Amygdala (tissue), 56 donors: ENCODE results near the gene OR6C76.

Source experiments
- DNase-seq, 56 donors: peaks; one replicate each; lab custom pipeline; 2025; lab: John Stamatoyannopoulos, UW

OR6C76 gene

DNA sequence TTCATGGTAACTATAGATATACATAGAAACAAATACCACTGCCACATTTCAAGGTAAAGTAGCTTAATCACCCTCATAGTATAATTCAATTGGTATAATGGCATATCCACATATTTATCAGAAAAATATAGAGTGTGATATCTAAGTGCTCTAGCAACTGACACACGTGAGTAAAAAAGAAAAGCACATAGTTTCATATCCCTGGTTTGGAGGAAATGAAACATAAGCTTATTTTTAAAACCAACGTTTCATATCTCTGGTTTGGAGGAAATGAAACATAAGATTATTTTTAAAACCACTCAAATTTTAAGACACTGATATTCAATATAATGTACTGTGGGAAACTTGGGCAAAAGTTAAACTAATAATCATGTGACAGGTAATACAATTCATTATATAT, 41.8 kb downstream of the OR6C76 start:
- DNase-seq = no peak

DNA sequence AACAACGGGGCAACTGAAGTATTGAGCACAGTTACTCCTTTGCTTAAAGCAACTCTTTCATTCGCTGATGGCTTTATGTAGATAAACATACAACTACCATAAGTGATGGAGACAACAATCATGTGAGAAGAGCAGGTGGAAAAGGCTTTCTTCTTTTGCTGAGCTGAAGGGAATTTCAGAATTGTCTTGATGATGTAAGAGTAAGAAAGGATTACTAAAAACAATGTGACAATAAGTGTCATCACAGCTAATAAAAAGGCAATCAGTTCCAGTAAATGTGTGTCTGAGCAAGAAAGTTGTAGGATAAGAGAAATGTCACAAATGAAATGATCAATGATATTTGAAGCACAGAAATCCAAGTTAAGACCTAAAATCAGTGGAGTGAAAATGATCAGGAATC, 43.2 kb downstream of the OR6C76 start:
- DNase-seq = no peak

DNA sequence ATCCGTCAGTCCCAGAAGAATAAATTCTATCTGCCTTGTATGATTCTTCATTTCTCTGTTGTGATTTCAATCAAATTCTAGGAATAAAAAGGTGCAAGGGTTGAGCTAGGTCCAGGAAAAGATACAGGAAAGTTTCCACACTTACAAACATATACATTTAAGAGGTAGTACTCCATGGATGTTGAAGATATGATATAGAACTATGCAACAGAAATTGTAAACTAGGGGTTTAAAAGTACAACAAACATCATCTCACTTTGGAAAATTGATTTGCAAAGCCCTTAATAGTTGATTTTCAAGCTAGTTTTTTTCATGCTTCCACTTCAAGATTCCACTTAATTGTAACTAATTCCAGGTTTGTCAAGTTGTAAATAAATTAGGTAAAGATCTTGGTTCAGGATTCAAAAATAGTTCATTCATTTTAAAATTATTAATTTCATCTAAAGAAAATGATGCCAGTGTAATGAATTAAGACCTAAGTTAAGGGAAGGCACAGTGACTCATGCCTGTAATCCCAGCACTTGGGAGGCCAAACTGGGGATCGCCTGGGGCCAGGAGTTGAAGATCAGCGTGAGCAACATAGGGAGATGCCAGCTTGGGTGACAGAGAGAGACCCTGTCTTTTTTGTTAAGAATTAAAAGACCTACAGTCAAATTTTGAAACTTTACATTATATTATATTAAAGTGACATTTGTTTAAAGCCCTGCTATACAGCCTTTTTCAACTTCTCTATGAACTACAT, 44.2 kb downstream of the OR6C76 start, which contains the start of gene OR6C70:
Gene OR6C70, minus strand, starts transcription at position 51 of the 742 bp plus-strand sequence. Its CDS starts 0 bp downstream, at position 51.
- no peak for DNase-seq

DNA sequence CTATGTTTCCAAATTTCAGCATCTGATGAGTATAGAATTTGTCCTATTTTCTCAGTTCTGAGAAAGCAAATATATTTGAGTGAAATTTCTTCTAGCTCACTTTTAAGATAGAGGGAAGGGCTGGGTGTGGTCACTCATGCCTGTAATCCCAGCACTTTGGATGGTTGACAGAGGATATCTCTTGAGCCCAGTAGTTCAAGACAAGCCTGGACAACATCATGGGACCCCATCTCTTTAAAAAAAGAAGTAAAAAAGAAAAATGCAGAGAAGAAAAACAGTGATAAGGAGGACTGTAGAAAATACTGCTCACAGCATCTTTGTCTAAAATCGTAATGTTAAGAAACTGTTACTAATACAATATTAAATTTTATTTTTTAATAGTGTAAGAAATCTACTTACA, 46.2 kb downstream of the OR6C76 start:
- no peak for DNase-seq
